GM12874 (cell line): ENCODE data around the gene COL27A1.

Experiments
- CTCF ChIP-seq: IDR thresholded peaks from 2 replicates; pipeline ENCODE4 v1.5.1; 2011; ENCODE audit warnings: low read depth, mild to moderate bottlenecking, control low read depth, low read length, moderate library complexity; ENCODE audit not compliant: insufficient read depth

The COL27A1 gene

DNA sequence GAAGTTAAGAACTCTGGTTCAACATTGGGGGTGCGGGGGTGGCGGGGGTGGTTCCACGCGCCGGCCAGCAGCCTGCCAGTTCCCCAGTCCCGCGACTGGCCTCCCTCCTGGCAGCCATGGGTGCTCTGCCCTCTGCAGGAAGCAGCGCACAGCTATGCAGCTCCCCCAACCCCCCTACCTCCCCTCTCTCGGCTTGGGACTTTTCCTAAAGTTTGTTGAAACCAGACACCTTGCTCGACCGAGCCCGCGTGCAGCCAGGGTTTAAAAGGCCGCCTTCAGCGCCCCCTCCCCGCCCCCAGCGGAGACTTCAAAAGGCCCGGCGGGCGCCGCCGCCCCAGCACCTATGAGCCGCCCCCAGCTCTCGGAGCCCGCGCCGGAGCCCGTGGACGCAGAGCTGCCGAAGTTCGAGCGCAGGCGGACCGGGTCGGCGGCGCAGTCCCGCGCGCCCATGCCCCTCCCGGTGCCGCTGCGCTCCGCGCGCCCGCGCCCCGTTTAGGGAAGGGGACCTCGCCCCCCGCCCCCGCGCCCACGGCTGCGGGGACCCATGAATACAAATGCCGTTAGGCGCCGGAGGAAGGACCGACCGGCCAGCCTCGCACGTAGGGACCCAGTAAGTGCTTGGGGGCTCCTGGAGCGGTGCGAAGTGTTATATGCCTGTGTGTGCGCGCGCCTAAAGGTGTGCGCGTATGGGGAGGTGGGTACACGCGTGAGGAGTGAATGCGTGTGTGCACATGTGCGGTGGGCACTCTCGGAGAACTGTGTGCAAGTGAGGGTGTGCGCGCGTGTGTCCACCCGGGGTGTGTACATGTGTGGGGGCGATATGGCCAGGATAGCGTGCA lies 1.4 kb upstream of the COL27A1 start:
- no peak for TF ChIP-seq CTCF

DNA sequence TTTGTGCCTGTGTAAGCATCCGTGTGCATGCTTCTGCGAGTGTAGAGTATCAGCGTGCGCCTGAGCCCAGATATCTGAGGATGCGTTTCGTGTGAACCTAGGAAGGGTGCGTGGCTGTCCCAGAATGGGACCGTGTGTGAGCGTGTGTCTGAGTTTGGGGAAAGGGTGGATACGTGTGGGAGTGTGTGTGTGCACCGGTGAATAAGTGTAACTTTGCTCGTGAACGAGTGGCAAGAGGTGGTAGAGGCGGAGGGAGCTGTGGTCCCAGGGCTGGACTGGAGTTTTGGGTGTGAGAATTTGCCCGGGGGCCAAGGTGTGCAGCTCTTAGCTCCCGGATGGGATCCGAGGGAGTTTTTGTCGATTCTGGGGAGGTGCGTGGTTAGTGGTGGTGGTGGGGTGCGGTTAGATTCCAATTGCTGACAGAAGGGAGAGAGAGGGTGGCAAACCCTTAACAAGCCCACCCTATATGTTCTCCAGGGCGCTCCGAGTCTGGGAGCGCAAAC lies 686 bp upstream of the COL27A1 start:
- no peak for TF ChIP-seq CTCF

DNA sequence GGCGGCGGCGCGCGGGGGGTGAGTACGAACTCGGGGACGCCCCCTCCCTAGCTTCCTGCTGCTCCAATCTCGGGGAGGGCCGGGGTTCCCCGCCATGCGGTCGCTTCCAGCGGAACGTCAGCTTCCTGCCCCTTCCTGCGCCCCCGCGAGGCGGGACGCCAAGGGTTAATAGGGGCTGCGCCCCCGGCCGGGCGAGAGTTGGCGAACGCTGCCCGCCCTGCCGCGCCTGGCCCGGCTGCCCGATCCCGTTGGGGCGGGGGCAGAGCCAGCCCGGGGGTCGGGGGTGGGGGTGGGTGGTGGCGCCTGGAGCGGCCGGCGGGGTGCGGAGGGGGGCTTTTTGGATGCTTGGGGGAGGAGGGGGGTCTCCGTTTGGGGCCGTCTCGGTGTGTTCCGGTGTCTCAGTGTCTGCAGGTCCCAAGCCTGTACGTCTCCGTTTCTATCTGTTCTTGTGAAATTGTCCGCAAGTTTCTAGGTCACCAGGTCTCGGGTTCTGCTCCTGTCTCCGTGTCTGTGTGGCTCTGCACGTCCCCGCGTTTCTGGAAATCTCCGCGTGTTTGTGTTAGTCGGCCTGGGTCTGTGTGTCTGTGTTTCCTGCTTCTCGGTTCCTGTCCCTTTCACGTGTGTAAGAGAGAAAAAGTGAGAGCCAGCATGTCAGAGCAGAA lies 789 bp downstream of the COL27A1 start:
- no peak for TF ChIP-seq CTCF

GRCh38 chr9:114156657-114157421 lies 1.5 kb downstream of the COL27A1 start:
- TF ChIP-seq CTCF = no peak

- no peak for TF ChIP-seq CTCF
These were observed 2.3 kb downstream of the COL27A1 start for GRCh38 chr9:114157516-114158176.

GRCh38 chr9:114158482-114159130 lies 3.3 kb downstream of the COL27A1 start:
- no peak for TF ChIP-seq CTCF
